Measurements from ENCODE around the gene PHYKPL. TPM values are rescaled to one million over a fixed set of nuclear protein-coding genes. Genes with fewer than 3 reads are reported as not detected.
A peak's percentile ranks its signal among the peaks of the same experiment; 100 is the strongest.
"Not testable (repeated sequence)": the region's sequence is repeated elsewhere in the genome, so short reads cannot be mapped to it uniquely, and the experiment has no call there.

PHYKPL gene
- total and polyA plus RNA-seq, 7 donors = 22.3 to 51.6 (median 43.4) TPM

DNA sequence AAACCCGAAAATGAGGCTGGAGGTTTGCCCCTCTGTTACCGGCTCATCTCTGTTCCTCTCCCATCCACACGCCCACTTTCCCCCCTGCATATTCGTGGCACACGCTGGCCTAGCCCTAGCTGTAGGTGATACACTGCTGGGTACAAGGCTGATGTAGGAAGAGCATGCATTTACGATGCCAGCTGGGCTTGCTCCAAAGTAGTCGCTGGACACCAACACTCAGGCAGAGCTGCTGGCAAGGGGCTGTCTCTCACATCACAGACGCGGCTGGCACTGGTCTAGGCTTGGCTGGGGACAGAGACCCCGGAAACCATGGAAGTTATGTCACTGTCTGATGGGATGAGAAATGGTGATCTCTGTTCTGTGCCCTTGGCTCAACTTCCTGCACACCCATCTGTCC lies 9.8 kb upstream of the PHYKPL start:
- H3K27me3 ChIP-seq (ENCODE audit: insufficient read depth in 3 of 3, low read length in 2 of 3) = no peaks in the 10 kb centered on the region
- H3K4me3 ChIP-seq = no peak overlapping the region
- intact Hi-C loops (cut with DNase I) = no loop called here
- H3K27ac ChIP-seq = no peak overlapping the region
- peaks cover 23% of the 10 kb centered on the region for H3K4me1 ChIP-seq
- 39 to 47% (median 42%) methylated on average over 10 of the region's 10 CpGs for WGBS, 3 donors
- H3K9me3 ChIP-seq = no peaks in the 10 kb centered on the region
- H3K36me3 ChIP-seq (ENCODE audit: insufficient read depth in 1 of 2, low read depth in 1 of 2) = no peaks in the 10 kb centered on the region
- peak in 1 of 2 donors; percentile 36 for DNase-seq
- ATAC-seq = no peak
- TF ChIP-seq, protein P1, sequence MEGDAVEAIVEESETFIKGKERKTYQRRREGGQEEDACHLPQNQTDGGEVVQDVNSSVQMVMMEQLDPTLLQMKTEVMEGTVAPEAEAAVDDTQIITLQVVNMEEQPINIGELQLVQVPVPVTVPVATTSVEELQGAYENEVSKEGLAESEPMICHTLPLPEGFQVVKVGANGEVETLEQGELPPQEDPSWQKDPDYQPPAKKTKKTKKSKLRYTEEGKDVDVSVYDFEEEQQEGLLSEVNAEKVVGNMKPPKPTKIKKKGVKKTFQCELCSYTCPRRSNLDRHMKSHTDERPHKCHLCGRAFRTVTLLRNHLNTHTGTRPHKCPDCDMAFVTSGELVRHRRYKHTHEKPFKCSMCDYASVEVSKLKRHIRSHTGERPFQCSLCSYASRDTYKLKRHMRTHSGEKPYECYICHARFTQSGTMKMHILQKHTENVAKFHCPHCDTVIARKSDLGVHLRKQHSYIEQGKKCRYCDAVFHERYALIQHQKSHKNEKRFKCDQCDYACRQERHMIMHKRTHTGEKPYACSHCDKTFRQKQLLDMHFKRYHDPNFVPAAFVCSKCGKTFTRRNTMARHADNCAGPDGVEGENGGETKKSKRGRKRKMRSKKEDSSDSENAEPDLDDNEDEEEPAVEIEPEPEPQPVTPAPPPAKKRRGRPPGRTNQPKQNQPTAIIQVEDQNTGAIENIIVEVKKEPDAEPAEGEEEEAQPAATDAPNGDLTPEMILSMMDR (IDR thresholded peaks at IDR 0.05) = no peak

DNA sequence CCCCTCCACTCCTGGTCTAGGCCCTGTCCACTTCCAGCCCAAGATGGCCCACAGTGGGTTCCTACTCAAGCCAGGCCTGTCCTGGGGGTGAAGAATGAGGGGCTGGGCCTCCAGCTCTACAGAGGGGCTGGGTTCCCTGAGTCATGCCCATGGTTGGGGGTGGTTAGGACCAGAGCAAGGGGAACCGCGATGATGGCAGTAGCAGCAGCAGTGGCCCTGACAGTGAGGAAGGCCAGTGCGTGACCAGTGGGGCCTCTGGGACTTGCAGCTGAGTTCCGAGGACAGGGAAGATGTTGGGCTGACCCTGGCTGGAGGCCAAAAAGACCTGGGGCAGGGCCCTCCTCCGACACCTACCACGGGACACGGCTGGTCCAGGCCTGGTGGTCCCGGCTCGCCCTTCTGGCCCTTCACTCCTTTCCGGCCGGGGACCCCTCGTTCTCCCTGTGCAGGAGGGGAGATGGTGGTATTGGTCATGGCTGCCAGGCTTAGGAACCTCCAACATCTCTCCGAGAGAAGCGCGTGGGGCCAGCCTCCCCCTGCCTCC lies 9.2 kb upstream of the PHYKPL start:
- Histone ChIP-seq H3K36me3 (ENCODE audit: insufficient read depth in 1 of 2, low read depth in 1 of 2) (no peaks in the 10 kb centered on the region), H3K27me3 (ENCODE audit: insufficient read depth in 3 of 3, low read length in 2 of 3) (no peaks in the 10 kb centered on the region), H3K9me3 (no peaks in the 10 kb centered on the region), H3K4me1 (peaks cover 30% of the 10 kb centered on the region), H3K27ac (peak overlapping the region; percentile 95), H3K4me3 (no peak overlapping the region)
- intact Hi-C loops (cut with DNase I) = no loop called here
- TF ChIP-seq, protein P1 (IDR thresholded peaks at IDR 0.05) = no peak
- WGBS, 3 donors = 77 to 91% (median 85%) methylated on average over 12 to 15 of the region's 15 CpGs
- ATAC-seq = no peak
- DNase-seq = peak in 1 of 2 donors; percentile 51

DNA sequence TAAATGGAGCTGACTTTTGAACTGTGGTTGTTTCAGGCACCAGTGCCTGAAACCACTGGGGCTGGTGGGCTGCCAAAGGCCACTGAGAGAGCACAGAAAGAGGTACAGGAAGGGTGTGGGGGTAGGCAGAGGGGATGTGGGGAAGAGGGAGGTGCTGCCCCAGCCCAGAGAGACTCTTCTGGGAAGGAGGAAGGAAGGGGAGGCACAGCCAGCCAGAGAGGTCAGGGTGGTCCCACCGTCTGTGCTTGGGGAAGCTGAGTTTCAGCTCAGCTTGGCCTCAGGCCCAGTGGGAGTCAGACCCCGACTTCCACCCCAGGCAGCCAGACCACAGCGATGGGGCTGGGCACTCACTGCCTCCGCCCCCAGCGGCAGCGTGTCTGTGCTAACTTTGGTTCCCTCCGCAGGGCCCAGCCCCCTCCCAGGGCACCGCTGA lies 8.6 kb upstream of the PHYKPL start:
- intact Hi-C loops (cut with DNase I) = no loop called here
- peak in 1 of 2 donors; percentile 66 for DNase-seq
- TF ChIP-seq, protein P1 (IDR thresholded peaks at IDR 0.05) = no peak
- 61 to 80% (median 66%) methylated on average over 7 to 8 of the region's 8 CpGs for WGBS, 3 donors
- Histone ChIP-seq H3K9me3 (no peaks in the 10 kb centered on the region), H3K27me3 (ENCODE audit: insufficient read depth in 3 of 3, low read length in 2 of 3) (no peaks in the 10 kb centered on the region), H3K36me3 (ENCODE audit: insufficient read depth in 1 of 2, low read depth in 1 of 2) (no peaks in the 10 kb centered on the region), H3K4me1 (peaks cover 35% of the 10 kb centered on the region), H3K4me3 (no peak overlapping the region), H3K27ac (peak overlapping the region; percentile 95)
- no peak for ATAC-seq

DNA sequence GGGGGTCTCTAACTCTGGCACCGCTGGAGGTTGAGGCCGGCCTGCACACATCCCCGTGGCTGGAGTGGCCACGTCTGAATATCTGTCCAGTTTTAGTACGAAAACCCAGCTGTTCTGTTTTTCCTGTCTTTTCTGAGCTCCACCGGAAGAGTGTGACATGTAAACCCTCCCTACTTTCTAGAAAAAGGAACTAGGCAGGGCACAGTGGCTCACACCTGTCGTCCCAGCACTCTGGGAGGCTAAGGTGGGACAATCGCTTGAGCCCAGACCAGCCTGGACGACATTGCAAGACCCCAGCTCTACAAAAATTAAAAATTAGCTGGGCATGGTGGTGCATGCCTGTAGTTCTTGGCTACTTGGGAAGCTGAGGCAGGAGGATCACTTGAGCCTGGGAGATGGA lies 8.2 kb upstream of the PHYKPL start:
- Histone ChIP-seq H3K9me3 (no peaks in the 10 kb centered on the region), H3K27me3 (ENCODE audit: insufficient read depth in 3 of 3, low read length in 2 of 3) (no peaks in the 10 kb centered on the region), H3K4me1 (peaks cover 39% of the 10 kb centered on the region), H3K36me3 (ENCODE audit: insufficient read depth in 1 of 2, low read depth in 1 of 2) (no peaks in the 10 kb centered on the region), H3K4me3 (no peak overlapping the region), H3K27ac (peak overlapping the region; percentile 95)
- DNase-seq = peak in 1 of 2 donors; percentile 43
- intact Hi-C loops (cut with DNase I) = no loop called here
- no peak for ATAC-seq
- TF ChIP-seq, protein P1 (IDR thresholded peaks at IDR 0.05) = no peak
- 74 to 81% (median 76%) methylated on average over 9 of the region's 9 CpGs for WGBS, 3 donors

DNA sequence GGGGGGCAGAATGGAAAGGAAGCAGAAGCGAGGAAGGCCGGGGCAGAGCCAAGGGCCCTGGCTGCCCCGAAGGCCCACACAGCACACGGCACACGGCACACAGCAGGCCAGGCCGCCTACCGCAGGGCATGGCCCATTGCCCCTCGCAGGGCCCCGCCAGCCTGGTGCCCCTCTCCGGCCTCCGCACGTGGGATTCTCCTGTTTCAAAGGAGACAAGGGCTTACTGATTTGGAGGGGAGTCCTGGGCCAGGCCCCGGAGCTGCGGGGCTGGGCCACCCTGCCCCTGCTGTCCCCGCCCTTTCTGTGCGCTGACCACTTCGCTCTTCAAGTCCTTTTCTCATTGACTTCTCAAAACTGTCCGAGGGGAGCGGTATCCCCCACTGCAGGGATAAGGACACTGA lies 7.7 kb upstream of the PHYKPL start:
- intact Hi-C loops (cut with DNase I) = no loop called here
- no peaks in the 10 kb centered on the region for H3K27me3 ChIP-seq (ENCODE audit: insufficient read depth in 3 of 3, low read length in 2 of 3)
- TF ChIP-seq, protein P1 (IDR thresholded peaks at IDR 0.05) = no peak
- peak overlapping the region; percentile 95 for H3K27ac ChIP-seq
- ATAC-seq (peak in 2 of 4 donors; percentile 3 to 14), DNase-seq (peak in 1 of 2 donors; percentile 55)
- no peaks in the 10 kb centered on the region for H3K36me3 ChIP-seq (ENCODE audit: insufficient read depth in 1 of 2, low read depth in 1 of 2)
- H3K9me3 ChIP-seq = no peaks in the 10 kb centered on the region
- WGBS, 3 donors = 69 to 84% (median 70%) methylated on average over 15 to 19 of the region's 19 CpGs
- H3K4me3 ChIP-seq = no peak overlapping the region
- H3K4me1 ChIP-seq = peaks cover 40% of the 10 kb centered on the region

DNA sequence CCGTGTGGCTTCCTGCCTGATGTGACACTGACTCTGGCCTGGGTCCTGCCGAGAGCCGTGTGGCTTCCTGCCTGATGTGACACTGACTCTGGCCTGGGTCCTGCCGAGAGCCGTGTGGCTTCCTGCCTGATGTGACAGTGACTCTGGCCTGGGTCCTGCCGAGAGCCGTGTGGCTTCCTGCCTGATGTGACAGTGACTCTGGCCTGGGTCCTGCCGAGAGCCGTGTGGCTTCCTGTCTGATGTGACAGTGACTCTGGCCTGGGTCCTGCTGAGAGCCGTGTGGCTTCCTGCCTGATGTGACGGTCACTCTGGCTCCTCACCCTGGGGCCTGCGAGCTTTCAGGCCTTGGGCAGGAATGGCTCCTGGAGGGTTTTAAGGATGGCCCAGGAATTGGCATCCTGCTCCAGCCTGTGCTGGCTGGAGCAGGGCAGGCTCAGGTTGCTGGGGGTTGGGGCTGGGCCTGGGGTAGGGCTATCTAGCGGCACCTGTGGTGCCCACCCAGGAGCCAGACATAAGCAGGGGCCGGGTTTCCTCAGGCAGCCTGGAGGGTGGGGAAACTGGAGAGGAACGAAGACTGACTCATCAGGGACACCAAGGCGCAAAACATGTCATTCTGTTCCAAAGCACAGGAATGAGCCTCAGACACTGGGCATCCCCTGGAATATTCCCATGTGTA lies 7.2 kb upstream of the PHYKPL start:
- H3K4me3 ChIP-seq; H3K36me3 ChIP-seq (ENCODE audit: insufficient read depth in 1 of 2, low read depth in 1 of 2); H3K9me3 ChIP-seq; intact Hi-C loops (cut with DNase I); H3K27me3 ChIP-seq (ENCODE audit: insufficient read depth in 3 of 3, low read length in 2 of 3): not testable (repeated sequence)
- Histone ChIP-seq H3K27ac (peak overlapping the region; percentile 95), H3K4me1 (peaks cover 40% of the 10 kb centered on the region)
- ATAC-seq (peak; percentile 16 to 69 (median 52)), DNase-seq (peak in 1 of 2 donors; percentile 83)
- WGBS, 3 donors = 11 to 15% (median 15%) methylated on average over 10 to 15 of the region's 16 CpGs

Data from psoas muscle (tissue), 8 donors.